ENCODE results near the gene EPHB1.

- TF ChIP-seq AFF4 (CRISPR knock-in tag; IDR thresholded peaks at IDR 0.05) (no peak), CTCF (CRISPR knock-in tag; IDR thresholded peaks at IDR 0.05) (no peak), TEF (CRISPR knock-in tag; IDR thresholded peaks at IDR 0.05) (no peak), KLF12 (CRISPR knock-in tag; IDR thresholded peaks at IDR 0.05; ENCODE audit: borderline replicate concordance) (no peak), YY1 (IDR thresholded peaks at IDR 0.05; ENCODE audit: insufficient read depth, insufficient replicate concordance, low read depth, low read length) (no peak), CBX5 (CRISPR knock-in tag; IDR thresholded peaks at IDR 0.05; ENCODE audit: borderline replicate concordance) (no peak), SP1 (IDR thresholded peaks at IDR 0.05) (no peak), SP1 (CRISPR knock-in tag; IDR thresholded peaks at IDR 0.05) (no peak), HMGA1 (CRISPR knock-in tag; conservative IDR thresholded peaks at IDR 0.05) (no peak), SMARCC2 (IDR thresholded peaks at IDR 0.05) (no peak), GMEB1 (CRISPR knock-in tag; IDR thresholded peaks at IDR 0.05; ENCODE audit: borderline replicate concordance) (no peak)
Observed at GRCh38 chr3:134934933-134935332, 139.9 kb downstream of the EPHB1 start.
